GM19397 (cell line): ENCODE measurements around the gene SDHB.

Source experiments
- ATAC-seq: cut with Tn5 transposase; IDR thresholded peaks from one replicate; pipeline ENCODE4 v1.9.1; 2021; ENCODE audit warnings: mild to moderate bottlenecking, moderate library complexity; ENCODE audit not compliant: unreplicated experiment

The SDHB gene

DNA sequence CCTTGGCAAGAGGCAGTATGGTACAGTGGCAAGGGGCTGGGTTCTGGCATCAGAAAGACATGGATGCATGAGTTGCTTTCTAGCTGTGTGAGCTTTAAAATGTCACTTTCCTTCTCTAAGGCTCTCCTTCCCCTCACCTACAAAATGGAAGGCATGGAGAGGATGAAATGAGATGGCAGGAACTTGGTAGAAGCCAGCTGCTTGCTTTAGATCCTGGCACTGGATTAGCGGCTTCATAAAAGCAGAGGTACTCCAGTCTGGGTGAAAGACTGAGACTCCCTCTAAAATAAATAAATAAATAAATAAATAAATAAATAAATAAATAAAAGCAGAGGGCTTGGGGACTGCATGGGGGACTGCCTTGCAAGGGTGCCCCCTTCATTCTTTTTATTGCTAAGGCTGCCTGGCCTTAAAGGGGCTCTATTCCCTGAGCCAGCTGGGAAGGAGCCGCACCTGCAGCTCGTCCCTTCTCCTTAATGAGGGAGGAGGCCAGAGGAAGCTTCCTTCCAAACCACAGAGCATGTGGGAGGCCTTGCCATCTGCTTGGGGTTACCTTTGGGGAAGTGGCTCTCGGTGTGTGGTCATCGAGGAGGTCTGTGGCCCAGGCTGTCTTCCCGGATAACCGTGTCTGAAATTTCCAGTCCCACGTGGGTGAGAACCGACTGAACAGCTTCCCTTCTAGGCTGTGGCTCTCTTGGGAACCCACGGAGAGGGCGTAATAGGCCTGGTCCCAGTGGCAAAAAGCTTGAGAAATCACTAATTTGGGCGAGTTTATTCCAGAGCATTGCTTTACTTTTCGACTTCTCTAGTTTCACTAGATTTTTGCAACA, 40.1 kb downstream of the SDHB start:
- no peak for ATAC-seq

- no peak for ATAC-seq
Observed at GRCh38 chr1:17012775-17013490, 40.9 kb downstream of the SDHB start.

DNA sequence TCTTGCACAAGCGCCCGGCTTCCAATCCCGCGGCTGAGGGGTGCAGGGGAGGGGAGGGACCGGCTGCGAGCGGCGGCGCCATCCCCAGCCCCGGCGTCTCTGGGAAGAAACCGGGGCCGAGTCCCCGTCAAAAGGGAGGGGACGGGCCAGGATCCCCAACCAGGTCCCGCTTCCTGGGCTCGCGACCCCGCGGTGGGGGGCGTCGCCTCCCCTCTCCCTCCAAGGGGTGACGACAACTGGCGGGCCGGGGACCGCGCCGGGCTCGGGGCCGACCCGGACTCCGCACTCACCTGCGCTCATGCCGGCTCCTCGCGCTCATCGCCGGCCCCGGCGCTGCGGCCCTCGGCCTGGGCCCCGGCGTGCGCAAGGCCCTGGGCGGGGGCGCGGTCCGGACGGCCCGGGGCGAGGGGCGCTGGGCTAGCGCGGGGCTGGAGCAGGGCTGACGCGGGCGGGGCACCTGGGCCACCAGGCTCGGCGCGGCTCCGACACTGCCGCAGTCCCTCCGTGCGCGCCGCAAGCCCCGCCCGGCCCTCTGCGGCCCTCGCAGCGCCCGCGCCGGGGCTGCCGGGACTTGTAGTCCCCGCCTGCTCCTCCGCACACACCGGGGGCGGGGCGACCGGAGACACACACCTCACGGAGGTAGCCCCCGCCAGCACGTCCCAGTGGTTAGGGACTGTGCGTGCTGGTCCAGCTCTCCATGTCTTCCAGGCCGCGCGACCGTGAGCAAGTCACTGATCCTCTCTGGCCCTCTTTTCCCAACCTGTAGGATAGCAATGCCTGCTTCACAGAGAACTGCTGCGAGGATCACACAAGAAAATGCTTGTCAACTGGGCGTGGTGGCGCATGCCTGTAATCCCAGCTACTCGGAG, 42.2 kb downstream of the SDHB start, which contains the start of gene ATP13A2:
ATP13A2 (minus strand) TSS at position 490 of the 869 bp plus-strand sequence; CDS start at position 300, 190 bp downstream.
- ATAC-seq, result peak; percentile 92

GRCh38 chr1:17011092-17011438, 42.8 kb downstream of the SDHB start:
- ATAC-seq, result no peak

DNA sequence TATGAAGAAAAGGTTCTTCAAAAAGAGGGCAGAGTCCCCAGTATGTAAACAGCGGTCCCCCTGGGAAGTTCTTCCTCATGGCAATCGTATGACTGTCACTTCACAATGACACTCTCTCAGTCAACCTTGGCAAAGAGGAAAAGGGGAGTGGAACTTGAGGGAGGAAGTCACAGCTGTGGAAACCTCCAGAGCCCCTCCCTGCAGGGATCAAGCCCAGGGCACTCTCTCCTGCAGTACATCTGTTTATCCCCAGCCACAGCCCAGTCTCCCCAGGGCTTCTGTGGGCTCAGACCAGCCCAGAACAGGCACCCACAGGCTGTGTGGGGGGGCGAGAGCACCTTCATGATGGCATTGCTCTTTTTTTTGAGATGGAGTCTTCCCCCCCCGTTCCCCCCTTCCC, 44.1 kb downstream of the SDHB start:
- no peak for ATAC-seq

DNA sequence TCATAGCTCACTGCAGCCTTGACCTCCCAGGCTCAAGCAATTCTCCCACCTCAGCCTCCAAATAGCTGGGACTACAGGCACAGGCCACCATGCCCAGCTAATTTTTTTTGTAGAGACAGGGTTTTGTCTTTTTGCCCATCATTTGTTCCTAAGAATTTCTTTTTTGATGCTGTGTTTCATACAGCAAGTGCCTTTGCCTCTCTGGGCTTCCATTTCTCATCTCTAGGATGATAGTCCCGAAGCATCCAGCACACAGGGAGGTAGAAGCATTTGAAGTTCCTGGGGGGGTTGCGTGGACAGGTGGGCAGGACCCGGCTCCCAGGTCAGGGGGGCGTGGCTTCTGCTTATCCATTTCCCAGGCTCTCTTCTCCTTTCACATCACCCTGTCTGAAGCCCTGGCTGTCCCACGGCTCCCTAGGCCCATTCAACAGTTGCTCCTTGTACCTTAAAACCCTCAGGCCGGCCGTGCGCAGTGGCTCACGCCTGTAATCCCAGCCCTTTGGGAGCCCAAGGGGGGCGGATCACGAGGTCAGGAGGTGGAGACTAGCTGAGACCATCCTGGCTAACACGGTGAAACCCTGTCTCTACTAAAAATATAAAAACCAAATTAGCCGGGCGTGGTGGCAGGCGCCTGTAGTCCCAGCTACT, 45.5 kb downstream of the SDHB start:
- no peak for ATAC-seq

GRCh38 chr1:17007121-17007520, 46.7 kb downstream of the SDHB start:
- ATAC-seq, result no peak

DNA sequence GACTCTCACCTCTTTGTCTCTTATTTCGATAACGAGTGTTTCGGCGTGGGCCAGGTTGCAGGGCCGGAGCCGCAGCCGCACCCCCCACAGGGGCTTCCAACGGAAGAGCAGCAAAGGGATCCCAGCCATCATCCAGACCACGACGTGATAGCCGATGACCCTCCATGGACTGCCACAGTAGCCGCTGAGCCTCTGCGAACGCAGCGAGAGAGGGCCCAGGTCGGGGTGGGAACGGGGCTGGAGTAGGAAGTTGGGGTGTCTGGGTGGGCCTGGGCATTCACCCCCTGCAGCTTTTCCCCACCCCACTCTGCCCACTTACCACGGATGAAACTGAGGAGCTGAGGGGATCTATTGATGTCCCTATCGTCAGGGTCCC, 48.5 kb downstream of the SDHB start:
- ATAC-seq, result no peak

- ATAC-seq, result no peak
Observed at GRCh38 chr1:17004466-17005364, 49.1 kb downstream of the SDHB start.

DNA sequence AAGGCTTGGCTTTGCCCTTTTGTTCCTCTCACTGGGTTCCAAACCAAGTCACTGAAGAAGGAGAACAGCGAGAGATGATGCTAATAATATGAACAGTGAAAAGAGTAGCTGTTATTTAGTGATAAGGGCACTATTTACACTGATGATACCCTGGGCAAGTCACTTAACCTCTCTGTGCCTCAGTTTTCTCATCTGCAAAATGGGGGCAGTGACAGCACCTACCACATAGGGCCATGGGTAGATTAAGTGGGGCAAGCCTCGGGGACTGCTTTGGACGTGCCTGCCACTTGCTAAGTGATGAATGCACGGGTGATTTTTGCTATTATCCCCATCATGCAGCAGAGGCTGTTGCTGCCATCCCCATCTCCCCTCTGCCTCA, 51.3 kb downstream of the SDHB start:
- ATAC-seq, result no peak

DNA sequence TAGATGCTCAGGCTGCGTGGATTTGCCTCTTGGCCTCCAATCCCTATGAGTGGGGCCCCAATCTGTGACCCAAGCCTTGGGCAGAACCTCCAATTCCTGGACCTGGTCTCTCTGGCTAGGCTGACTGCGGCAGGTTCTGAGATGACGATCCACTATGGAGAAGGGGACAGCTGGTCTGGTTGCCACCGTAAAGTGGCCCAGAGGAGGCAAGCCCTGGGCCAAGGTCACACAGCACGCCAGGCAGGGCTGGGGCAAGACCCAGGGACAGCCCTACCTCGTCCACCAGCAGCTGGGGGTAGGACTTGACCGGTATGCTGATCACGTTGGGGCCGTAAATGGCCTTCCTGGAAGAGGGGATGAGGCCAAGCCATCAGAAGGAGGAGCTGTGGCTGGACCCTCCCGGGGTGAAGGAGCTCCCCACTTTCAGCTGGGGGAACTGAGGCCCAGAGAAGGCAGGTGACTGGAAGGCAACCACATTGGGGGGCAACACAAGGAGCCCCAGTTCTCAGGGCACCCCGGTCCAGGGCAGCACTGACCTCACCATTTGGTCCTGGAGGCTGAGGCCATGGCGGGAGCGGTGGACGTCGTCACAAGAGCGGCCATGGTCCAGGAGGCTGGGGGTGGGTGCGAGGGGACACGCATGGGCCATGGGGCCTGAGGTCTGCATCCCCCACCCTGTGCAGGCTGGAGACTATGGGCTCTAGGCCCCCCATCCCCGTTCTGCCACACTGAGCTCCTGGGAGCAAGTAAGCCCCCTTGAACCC, 51.9 kb downstream of the SDHB start:
- no peak for ATAC-seq

DNA sequence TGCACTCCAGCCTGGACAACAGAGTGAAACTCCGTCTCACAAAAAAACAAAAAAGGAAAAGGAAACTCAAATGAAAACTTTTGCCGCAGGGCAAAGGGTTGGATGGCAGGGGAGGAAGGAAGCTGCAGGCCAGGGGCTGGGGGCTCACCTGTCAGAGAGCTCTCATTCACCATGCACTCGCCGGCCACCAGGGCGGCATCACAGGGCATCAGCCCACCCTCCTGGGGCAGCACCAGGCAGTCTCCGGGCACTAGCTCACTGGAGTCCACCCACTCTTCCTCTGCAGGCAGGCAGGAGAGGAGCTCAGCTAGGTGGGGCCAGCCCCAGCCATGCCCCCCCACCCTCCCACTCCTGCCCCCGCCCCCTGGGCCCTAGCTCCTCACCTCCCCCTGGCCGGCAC, 54.0 kb downstream of the SDHB start:
- ATAC-seq, result no peak

DNA sequence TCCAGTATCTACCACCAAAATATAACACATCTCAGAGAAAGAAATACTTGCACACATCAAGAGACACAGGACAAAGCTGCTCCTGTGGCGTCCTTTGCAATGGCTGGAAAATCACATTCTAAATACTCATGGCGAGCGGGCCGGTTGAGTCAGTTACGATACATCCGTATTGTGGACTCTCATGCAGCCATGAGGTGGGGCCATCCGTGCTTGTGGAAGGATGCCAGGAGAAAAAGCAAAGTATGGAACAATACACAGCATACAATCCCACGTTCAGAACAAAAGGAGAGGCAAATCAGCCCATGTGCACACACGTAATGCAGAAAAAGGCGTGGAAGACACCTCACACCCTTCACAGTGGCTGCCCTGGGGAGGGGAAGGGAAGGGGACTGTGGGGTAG, 55.2 kb downstream of the SDHB start:
- ATAC-seq, result no peak

- ATAC-seq, result no peak
Observed at GRCh38 chr1:16996845-16997244, 57.0 kb downstream of the SDHB start.

DNA sequence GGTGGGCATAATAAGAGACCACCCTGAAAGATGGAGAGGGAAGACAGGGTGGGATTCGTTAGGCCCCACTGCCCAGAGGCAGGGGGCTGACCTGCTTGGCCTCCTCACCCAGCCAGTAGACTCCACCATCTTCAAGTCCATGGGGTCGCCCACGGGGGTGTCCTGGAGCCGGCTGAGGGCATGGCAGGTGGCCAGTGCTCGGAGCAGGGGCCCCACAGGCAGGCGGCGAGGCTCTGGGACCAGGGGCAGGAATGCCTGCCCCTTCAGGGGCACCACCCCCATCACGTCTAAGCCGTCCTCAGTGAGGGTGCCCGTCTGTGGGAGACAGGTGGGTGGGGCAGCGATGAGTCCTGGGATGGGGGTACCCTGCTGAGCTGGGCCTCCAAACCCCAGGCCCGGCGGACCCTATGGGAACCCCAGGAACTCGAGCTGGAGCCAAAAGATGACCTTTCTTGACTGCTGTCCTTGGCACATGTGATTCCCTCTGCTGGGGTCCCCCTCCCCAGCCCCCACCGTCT, 60.3 kb downstream of the SDHB start:
- ATAC-seq, result no peak

DNA sequence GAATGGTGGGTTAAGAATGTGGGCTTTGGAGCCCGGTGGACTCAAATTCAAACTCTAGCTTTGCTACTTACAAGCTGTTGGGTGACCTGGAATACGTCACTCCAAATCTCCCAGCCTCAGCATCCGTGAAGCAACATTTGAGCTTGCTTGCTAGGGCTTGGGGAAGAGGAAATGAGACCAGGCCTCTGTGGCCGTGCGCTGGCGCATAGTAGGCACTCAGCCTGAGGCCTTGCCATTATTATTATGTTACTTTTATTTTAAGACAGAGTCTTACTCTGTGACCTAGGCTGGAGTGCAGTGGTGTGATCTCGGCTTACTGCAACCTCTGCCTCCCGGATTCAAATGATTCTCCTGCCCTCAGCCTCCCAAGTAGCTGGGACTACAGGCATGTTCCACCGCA, 61.2 kb downstream of the SDHB start:
- ATAC-seq, result no peak

GRCh38 chr1:16992102-16992501, 61.7 kb downstream of the SDHB start:
- no peak for ATAC-seq

GRCh38 chr1:16991571-16991970, 62.3 kb downstream of the SDHB start:
- ATAC-seq, result no peak
